Transverse colon (tissue), 4 donors: ENCODE results near the gene RPS6KA2. TPM values are rescaled to one million over a fixed set of nuclear protein-coding genes. Genes with fewer than 3 reads are reported as not detected.

Source experiments
- DNase-seq: peaks from one replicate; pipeline ENCODE4 v3.0.0-alpha.2; 2019
- H3K27ac ChIP-seq, 4 donors: fragments of 200-600 bp; sonication (generic); 2 replicates each; pipeline ENCODE4 v1.5.1; 2016 to 2018; ENCODE audit warnings: inconsistent platforms in 4 of 4
- H3K27me3 ChIP-seq: fragments of 200-600 bp; sonication (generic); 2 replicates; pipeline ENCODE4 v1.5.1; 2017; ENCODE audit warnings: inconsistent platforms
- H3K36me3 ChIP-seq, 4 donors: fragments of 200-600 bp; sonication (generic); 2 replicates each; pipeline ENCODE4 v1.5.1; 2017 to 2019; ENCODE audit warnings: inconsistent platforms in 4 of 4
- H3K4me1 ChIP-seq, 4 donors: fragments of 200-600 bp; sonication (generic); 2 replicates each; pipeline ENCODE4 v1.5.1; 2017 to 2020; ENCODE audit warnings: inconsistent platforms in 4 of 4
- H3K4me3 ChIP-seq, 4 donors: fragments of 200-600 bp; sonication (generic); 1 replicate in 1 of 4; 2 replicates in 3 of 4; pipeline versions ENCODE4 v1.5.1 to v1.6.1; 2017 to 2019; ENCODE audit warnings: inconsistent platforms in 4 of 4
- H3K9me3 ChIP-seq, 2 donors: fragments of 200-600 bp; sonication (generic); 2 replicates each; pipeline ENCODE4 v1.5.1; 2017 to 2019; ENCODE audit warnings: inconsistent platforms in 2 of 2
- EP300 ChIP-seq: sonication (generic); formaldehyde crosslinking; IDR thresholded peaks from one replicate; pipeline ENCODE4 v1.6.1; 2017; ENCODE audit warnings: antibody characterized with exemption, low read depth
- POLR2A ChIP-seq: fragments of 450-650 bp; IDR thresholded peaks from one replicate; pipeline ENCODE4 v1.6.1; 2016; ENCODE audit warnings: antibody characterized with exemption, mild to moderate bottlenecking, moderate library complexity
- POLR2AphosphoS5 ChIP-seq, 3 donors: sonication (generic); formaldehyde crosslinking; IDR thresholded peaks; one replicate each; pipeline ENCODE4 v1.6.1; 2016; ENCODE audit warnings: antibody characterized with exemption in 3 of 3
- WGBS, 2 donors: methylation state at CpG; one replicate each; pipeline ENCODE4 v1.1.5; 2018; ENCODE audit warnings: low coverage in 1 of 2; 5-methylcytosine and 5-hydroxymethylcytosine counted together
- in situ Hi-C, 4 donors: fragments of 200-750 bp; cut with MboI; loops; one replicate each; pipeline versions ENCODE4 v1.15.0 to v1.15.1; 2017; ENCODE audit warnings: low sequenced_read_pairs in 3 of 4, low pct_ligation_motif_present in 1 of 4, low pct_unique_long_range_greater_than_20kb in 1 of 4
- intact Hi-C: fragments of 100-400 bp; cut with DNase I; formaldehyde crosslinking; loops from one replicate; pipeline ENCODE4 v1.15.1; 2023; ENCODE audit warnings: low total_unique reads
- total RNA-seq, 4 donors: library from RNA; depleted of rRNA; stranded (reverse); fragments of >200 nt; gene quantifications; one replicate each; pipeline ENCODE4 v1.1.0, GENCODE V29; 2016
- TF ChIP-seq, protein P1 (sequence below), 5 experiments: fragments of 200-600 bp in 3 of 5; fragments of 450-650 bp in 2 of 5; sonication (generic) in 3 of 5; IDR thresholded peaks; 1 replicate in 2 of 5; 2 replicates in 3 of 5; pipeline ENCODE4 v1.5.1; 2016 to 2017; ENCODE audit warnings: antibody characterized with exemption in 5 of 5, inconsistent platforms in 3 of 5, mild to moderate bottlenecking in 2 of 5, moderate library complexity in 1 of 5

The RPS6KA2 gene
- total RNA-seq, 4 donors from 2014 or later = 9.6 to 41.1 (median 15.4) TPM

DNA sequence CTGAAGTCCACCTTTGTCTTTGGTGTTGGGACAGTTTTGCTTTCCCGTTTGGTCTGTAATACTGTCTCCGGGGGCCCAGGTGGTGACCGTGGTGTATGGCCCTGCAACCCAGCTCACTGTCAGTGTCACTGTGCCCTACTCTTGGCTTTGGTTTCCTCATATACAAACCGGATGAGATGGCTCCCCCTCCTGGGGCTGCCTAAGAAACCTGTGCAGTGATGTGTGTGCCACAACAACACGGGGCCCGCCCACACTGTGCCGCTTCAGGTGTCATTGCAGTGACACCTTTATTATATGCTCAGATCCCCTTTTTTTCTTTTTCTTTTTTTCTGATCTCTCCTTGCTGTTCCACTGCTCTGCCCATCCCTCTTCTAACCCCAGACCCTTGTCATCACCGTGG, 114.5 kb downstream of the RPS6KA2 start:
- Histone ChIP-seq H3K4me1 (no peaks in the 10 kb centered on the region), H3K27me3 (no peaks in the 10 kb centered on the region), H3K36me3 (no peaks in the 10 kb centered on the region), H3K4me3 (no peak overlapping the region), H3K9me3 (no peaks in the 10 kb centered on the region), H3K27ac (no peak overlapping the region)
- 60 to 76% methylated on average over 6 to 8 of the region's 8 CpGs for WGBS, 2 donors
- peak; percentile 29 for DNase-seq
- in situ Hi-C loops = no loop called here
- no peak for TF ChIP-seq EP300
- no peak for TF ChIP-seq POLR2A
- no peak for TF ChIP-seq POLR2AphosphoS5 (IDR thresholded peaks at IDR 0.05)
- TF ChIP-seq, protein P1, sequence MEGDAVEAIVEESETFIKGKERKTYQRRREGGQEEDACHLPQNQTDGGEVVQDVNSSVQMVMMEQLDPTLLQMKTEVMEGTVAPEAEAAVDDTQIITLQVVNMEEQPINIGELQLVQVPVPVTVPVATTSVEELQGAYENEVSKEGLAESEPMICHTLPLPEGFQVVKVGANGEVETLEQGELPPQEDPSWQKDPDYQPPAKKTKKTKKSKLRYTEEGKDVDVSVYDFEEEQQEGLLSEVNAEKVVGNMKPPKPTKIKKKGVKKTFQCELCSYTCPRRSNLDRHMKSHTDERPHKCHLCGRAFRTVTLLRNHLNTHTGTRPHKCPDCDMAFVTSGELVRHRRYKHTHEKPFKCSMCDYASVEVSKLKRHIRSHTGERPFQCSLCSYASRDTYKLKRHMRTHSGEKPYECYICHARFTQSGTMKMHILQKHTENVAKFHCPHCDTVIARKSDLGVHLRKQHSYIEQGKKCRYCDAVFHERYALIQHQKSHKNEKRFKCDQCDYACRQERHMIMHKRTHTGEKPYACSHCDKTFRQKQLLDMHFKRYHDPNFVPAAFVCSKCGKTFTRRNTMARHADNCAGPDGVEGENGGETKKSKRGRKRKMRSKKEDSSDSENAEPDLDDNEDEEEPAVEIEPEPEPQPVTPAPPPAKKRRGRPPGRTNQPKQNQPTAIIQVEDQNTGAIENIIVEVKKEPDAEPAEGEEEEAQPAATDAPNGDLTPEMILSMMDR (IDR thresholded peaks at IDR 0.05) = no peak
- intact Hi-C loops = no loop called here

DNA sequence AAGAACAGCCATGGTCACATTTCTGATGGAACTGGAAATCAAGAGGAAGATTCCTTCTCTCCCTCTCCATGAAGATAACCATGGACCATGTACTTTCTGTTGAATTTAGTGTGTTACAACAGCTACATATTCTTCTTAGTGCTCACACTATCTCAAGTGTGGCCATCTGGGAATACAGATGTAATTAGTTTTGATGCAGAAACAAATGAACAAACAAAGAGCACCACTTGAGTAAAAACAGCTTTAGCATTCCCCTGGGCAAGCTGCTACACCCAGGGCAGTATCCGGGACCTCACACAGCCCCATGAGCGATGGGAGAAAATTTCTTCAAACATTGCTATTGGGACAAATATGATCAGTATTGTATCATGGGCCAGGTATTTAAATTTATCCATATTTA, 115.7 kb downstream of the RPS6KA2 start:
- 93 to 100% methylated on average over 2 of the region's 2 CpGs for WGBS, 2 donors
- H3K36me3 ChIP-seq = no peaks in the 10 kb centered on the region
- intact Hi-C loops = no loop called here

DNA sequence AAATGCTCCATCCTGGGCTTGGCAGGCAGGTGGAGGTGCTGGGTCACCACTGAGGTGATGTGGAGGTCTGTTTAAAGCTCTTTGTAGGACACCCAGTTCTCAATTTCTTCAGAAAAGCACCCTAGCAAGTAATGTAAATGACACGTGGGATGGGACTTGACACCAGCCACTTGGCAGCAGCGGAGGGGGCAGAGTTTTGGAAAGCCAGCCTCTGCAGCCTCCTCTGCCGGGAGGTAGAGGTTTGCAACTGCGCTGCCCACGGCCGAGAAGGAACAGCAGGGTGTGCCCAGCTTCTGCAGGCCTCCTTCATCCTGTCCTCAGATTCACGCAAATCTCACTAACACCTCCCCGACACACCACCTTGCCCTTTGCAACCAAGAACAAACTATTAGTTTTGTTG, 117.9 kb downstream of the RPS6KA2 start:
- in situ Hi-C loops (no loop called here), intact Hi-C loops (no loop called here)
- WGBS, 2 donors = 86% methylated on average over 8 of the region's 8 CpGs; no CpG with 5 or more reads in 1 of the 2 donors
- no peak for DNase-seq
- Histone ChIP-seq H3K36me3 (no peaks in the 10 kb centered on the region), H3K4me1 (no peaks in the 10 kb centered on the region), H3K27me3 (no peaks in the 10 kb centered on the region), H3K27ac (no peak overlapping the region), H3K9me3 (no peaks in the 10 kb centered on the region), H3K4me3 (no peak overlapping the region)
- TF ChIP-seq POLR2A = no peak
- no peak for TF ChIP-seq POLR2AphosphoS5 (IDR thresholded peaks at IDR 0.05)
- TF ChIP-seq, protein P1 (IDR thresholded peaks at IDR 0.05) = no peak
- no peak for TF ChIP-seq EP300

More for the DNA sequence above, 115.7 kb downstream of the RPS6KA2 start:
- in situ Hi-C loops = no loop called here
- H3K4me3 ChIP-seq = no peak overlapping the region
- DNase-seq = no peak
- TF ChIP-seq, protein P1 (IDR thresholded peaks at IDR 0.05) = no peak
- no peak for TF ChIP-seq POLR2A
- TF ChIP-seq POLR2AphosphoS5 (IDR thresholded peaks at IDR 0.05) = no peak
- no peak for TF ChIP-seq EP300
- H3K27ac ChIP-seq = no peak overlapping the region
- H3K4me1 ChIP-seq = no peaks in the 10 kb centered on the region
- H3K27me3 ChIP-seq = no peaks in the 10 kb centered on the region
- H3K9me3 ChIP-seq = no peaks in the 10 kb centered on the region

DNA sequence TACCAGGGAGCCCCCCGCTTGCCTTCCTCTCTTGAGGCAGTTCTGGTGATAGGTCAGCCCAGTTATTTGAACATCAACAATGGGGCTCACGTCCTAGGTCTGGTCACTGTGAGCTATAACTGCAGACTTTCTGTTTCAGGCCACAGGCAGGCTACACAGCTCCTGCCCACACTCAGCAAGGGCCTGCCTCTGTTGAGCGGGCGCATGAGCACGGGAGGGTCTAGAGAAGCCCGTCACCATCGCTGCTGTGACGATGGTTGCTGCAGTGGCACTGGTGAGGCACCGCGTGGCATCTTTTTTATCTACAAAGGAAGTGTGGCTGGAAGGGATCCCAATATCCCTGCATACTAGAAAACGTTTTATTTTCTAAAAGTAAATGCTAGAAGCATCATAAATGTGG, 118.3 kb downstream of the RPS6KA2 start:
- Histone ChIP-seq H3K4me1 (no peaks in the 10 kb centered on the region), H3K4me3 (no peak overlapping the region), H3K27me3 (no peaks in the 10 kb centered on the region), H3K27ac (no peak overlapping the region), H3K9me3 (no peaks in the 10 kb centered on the region), H3K36me3 (no peaks in the 10 kb centered on the region)
- intact Hi-C loops = no loop called here
- TF ChIP-seq POLR2AphosphoS5 (IDR thresholded peaks at IDR 0.05) (no peak), POLR2A (no peak), EP300 (no peak)
- TF ChIP-seq, protein P1 (IDR thresholded peaks at IDR 0.05) = no peak
- WGBS, 2 donors = 91% methylated on average over 10 of the region's 11 CpGs; no CpG with 5 or more reads in 1 of the 2 donors
- in situ Hi-C loops = no loop called here
- DNase-seq = no peak
